Fibroblast of lung (primary cell): ENCODE measurements around the gene PPP2R2D. TPM values are rescaled to one million over a fixed set of nuclear protein-coding genes. Genes with fewer than 3 reads are reported as not detected.

ENCODE experiments used
- DNase-seq, 2 donors: peaks; one replicate each; pipeline versions ENCODE4 v3.0.0 to v3.0.0-alpha.2; 2010; ENCODE audit warnings: low read depth in 2 of 2
- H2AFZ ChIP-seq: 2 replicates; pipeline ENCODE4 v1.5.1; 2012; ENCODE audit warnings: low read length, control low read depth, inconsistent platforms
- H3K27ac ChIP-seq: 2 replicates; pipeline ENCODE4 v1.5.1; 2011; ENCODE audit warnings: low read length, control low read depth; ENCODE audit not compliant: insufficient read depth
- H3K27me3 ChIP-seq: 2 replicates; pipeline ENCODE4 v1.5.1; 2011; ENCODE audit warnings: mild to moderate bottlenecking, low read length; ENCODE audit not compliant: control insufficient read depth, insufficient read depth
- H3K36me3 ChIP-seq: 2 replicates; pipeline ENCODE4 v1.5.1; 2011; ENCODE audit warnings: low read length; ENCODE audit not compliant: control insufficient read depth, insufficient read depth
- H3K4me1 ChIP-seq: 2 replicates; pipeline ENCODE4 v1.5.1; 2011; ENCODE audit warnings: low read length; ENCODE audit not compliant: control insufficient read depth, insufficient read depth; ENCODE audit errors: extremely low read depth
- H3K4me2 ChIP-seq: 2 replicates; pipeline ENCODE4 v1.5.1; 2011; ENCODE audit warnings: low read length, control low read depth; ENCODE audit not compliant: insufficient read depth; ENCODE audit errors: extremely low read depth
- H3K4me3 ChIP-seq, 4 experiments: fragments of 200-600 bp in 1 of 4; sonication (generic) in 1 of 4; replicated peaks in 1 of 4; 2 replicates each; pipeline ENCODE4 v1.5.1; 2011 to 2016; ENCODE audit warnings: low read length in 4 of 4, low read depth in 3 of 4, mild to moderate bottlenecking in 3 of 4, control low read depth in 2 of 4, inconsistent platforms in 1 of 4, mixed read lengths in 1 of 4; ENCODE audit not compliant: insufficient read depth in 1 of 4; ENCODE audit errors: control extremely low read depth in 1 of 4
- H3K79me2 ChIP-seq: 2 replicates; pipeline ENCODE4 v1.5.1; 2012; ENCODE audit warnings: mild to moderate bottlenecking, low read length, inconsistent platforms; ENCODE audit not compliant: control insufficient read depth, insufficient read depth
- H3K9ac ChIP-seq: 2 replicates; pipeline ENCODE4 v1.5.1; 2011; ENCODE audit warnings: mild to moderate bottlenecking, low read length, control low read depth; ENCODE audit not compliant: insufficient read depth
- H3K9me3 ChIP-seq: 2 replicates; pipeline ENCODE4 v1.5.1; 2012; ENCODE audit warnings: low read depth, low read length; ENCODE audit not compliant: control insufficient read depth, insufficient read depth
- H4K20me1 ChIP-seq: 2 replicates; pipeline ENCODE4 v1.5.1; 2011; ENCODE audit warnings: low read length; ENCODE audit not compliant: control insufficient read depth, insufficient read depth; ENCODE audit errors: extremely low read depth
- EZH2 ChIP-seq: IDR thresholded peaks from 2 replicates; pipeline ENCODE4 v1.5.1; 2012; ENCODE audit warnings: low read length, control low read depth, mild to moderate bottlenecking; ENCODE audit errors: missing control alignments
- polyA plus RNA-seq, 2 donors: library from polyadenylated mRNA; depleted of rRNA in 1 of 2; stranded (reverse) in 1 of 2; unstranded in 1 of 2; fragments of >200 nt; gene quantifications; 2 replicates each; pipeline ENCODE4 v1.2.1, GENCODE V29; 2011 to 2012; ENCODE audit warnings: missing spikeins in 1 of 2
- total RNA-seq: library from RNA; depleted of rRNA; stranded (reverse); fragments of >200 nt; gene quantifications from 2 replicates; pipeline ENCODE4 v1.2.1, GENCODE V29; 2014
- TF ChIP-seq, protein P1 (sequence below), 2 donors: IDR thresholded peaks in 1 of 2; conservative IDR thresholded peaks in 1 of 2; 1 replicate in 1 of 2; 2 replicates in 1 of 2; pipeline ENCODE4 v1.5.1; 2011 to 2012; ENCODE audit warnings: low read length in 2 of 2, control low read depth in 1 of 2, inconsistent platforms in 1 of 2, low read depth in 1 of 2, mild to moderate bottlenecking in 1 of 2

PPP2R2D gene
- total and polyA plus RNA-seq, 2 donors (not counting 1 experiment from before 2014, with no cell fraction given): 23.3 to 25.4 TPM

DNA sequence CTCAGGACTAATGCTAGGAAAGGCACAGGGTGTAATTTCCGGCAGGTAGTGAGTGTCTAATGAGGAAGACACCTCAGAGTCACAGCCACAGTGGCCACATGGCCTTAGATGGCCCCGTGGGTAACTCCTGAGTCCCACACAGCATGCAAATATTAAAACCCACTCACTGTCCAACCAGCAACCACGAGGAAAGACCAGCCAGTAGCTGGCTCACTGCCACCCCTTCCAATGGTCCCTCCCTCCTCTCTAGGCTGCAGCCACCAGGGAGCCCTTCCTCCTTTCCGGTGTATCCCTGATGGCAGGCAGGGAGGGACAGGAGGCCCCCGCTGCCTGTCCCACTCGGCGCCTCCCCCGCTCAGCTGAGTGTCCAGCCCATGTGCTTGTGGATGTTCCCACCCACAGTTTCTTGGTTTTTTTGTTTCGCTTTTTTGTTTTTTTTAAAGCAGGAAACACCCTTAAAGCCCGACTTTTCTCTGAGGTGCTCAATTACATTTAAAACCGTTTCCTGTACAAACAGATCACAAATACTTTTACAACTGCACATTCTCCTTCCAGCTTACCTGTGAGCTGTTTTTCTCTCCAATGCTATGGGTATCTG, 71.8 kb downstream of the PPP2R2D start:
- TF ChIP-seq, protein P1, sequence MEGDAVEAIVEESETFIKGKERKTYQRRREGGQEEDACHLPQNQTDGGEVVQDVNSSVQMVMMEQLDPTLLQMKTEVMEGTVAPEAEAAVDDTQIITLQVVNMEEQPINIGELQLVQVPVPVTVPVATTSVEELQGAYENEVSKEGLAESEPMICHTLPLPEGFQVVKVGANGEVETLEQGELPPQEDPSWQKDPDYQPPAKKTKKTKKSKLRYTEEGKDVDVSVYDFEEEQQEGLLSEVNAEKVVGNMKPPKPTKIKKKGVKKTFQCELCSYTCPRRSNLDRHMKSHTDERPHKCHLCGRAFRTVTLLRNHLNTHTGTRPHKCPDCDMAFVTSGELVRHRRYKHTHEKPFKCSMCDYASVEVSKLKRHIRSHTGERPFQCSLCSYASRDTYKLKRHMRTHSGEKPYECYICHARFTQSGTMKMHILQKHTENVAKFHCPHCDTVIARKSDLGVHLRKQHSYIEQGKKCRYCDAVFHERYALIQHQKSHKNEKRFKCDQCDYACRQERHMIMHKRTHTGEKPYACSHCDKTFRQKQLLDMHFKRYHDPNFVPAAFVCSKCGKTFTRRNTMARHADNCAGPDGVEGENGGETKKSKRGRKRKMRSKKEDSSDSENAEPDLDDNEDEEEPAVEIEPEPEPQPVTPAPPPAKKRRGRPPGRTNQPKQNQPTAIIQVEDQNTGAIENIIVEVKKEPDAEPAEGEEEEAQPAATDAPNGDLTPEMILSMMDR (conservative IDR thresholded peaks at IDR 0.05 in 1 of 2, IDR thresholded peaks at IDR 0.05 in 1 of 2; ENCODE audit: low read depth in 1 of 2, low read length in 2 of 2): no peak
- no peak for TF ChIP-seq EZH2
- H2AFZ ChIP-seq: no peak overlapping the region
- no peak overlapping the region for H3K27ac ChIP-seq
- no peak overlapping the region for H3K4me3 ChIP-seq
- H3K4me1 ChIP-seq: no peaks in the 10 kb centered on the region
- H3K36me3 ChIP-seq: peaks cover 18% of the 10 kb centered on the region
- H3K9ac ChIP-seq: no peak overlapping the region
- no peaks in the 10 kb centered on the region for H4K20me1 ChIP-seq
- peaks cover 58% of the 10 kb centered on the region for H3K79me2 ChIP-seq
- H3K27me3 ChIP-seq: no peaks in the 10 kb centered on the region
- H3K4me2 ChIP-seq: no peak overlapping the region
- no peaks in the 10 kb centered on the region for H3K9me3 ChIP-seq
- peak; percentile 30 to 43 for DNase-seq

DNA sequence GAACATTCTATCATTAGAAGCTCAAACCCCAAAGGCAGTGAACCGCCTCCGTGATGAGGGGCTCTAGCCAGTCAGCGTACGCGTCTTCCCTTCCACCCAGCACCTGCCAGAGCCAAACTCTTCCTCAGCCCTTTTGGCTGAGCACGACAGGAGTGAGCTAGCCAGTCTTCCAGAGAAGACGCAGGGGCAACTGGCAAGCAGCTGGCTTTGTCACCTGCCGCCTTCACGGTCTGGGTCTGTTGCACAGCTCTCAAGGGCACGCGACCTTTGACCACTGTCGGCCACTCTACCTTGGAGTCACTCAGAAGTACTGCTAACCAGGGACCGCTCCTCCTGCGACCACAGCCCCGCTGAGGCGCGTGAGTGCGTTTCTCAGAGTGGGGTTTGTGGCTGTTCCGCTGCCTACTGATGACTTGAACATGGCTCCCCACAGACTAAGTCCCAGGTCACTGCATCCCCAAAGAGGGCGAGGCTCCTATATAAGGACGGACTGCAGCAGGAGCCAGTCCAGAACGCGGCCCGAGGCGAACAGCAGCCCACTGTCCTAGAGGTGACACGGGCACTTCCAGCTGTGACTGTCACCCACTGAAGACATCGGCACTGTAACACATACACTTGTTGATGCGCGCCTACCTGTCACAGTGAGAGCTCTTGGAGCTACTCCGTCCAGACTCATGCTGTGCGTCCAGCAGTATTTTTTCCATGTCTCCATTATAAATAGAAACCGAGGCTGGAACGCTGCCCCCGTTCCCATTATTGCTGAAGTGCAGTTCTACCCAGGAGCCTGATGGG, 72.5 kb downstream of the PPP2R2D start:
- DNase-seq: no peak
- Histone ChIP-seq H3K79me2 (peaks cover 65% of the 10 kb centered on the region), H3K27me3 (no peaks in the 10 kb centered on the region), H2AFZ (no peak overlapping the region), H3K9ac (no peak overlapping the region), H3K36me3 (peaks cover 18% of the 10 kb centered on the region), H3K4me1 (no peaks in the 10 kb centered on the region), H3K4me3 (no peak overlapping the region), H4K20me1 (no peaks in the 10 kb centered on the region), H3K4me2 (no peak overlapping the region), H3K27ac (no peak overlapping the region), H3K9me3 (no peaks in the 10 kb centered on the region)
- TF ChIP-seq, protein P1 (conservative IDR thresholded peaks at IDR 0.05 in 1 of 2, IDR thresholded peaks at IDR 0.05 in 1 of 2; ENCODE audit: low read depth in 1 of 2, low read length in 2 of 2): no peak
- TF ChIP-seq EZH2: no peak

DNA sequence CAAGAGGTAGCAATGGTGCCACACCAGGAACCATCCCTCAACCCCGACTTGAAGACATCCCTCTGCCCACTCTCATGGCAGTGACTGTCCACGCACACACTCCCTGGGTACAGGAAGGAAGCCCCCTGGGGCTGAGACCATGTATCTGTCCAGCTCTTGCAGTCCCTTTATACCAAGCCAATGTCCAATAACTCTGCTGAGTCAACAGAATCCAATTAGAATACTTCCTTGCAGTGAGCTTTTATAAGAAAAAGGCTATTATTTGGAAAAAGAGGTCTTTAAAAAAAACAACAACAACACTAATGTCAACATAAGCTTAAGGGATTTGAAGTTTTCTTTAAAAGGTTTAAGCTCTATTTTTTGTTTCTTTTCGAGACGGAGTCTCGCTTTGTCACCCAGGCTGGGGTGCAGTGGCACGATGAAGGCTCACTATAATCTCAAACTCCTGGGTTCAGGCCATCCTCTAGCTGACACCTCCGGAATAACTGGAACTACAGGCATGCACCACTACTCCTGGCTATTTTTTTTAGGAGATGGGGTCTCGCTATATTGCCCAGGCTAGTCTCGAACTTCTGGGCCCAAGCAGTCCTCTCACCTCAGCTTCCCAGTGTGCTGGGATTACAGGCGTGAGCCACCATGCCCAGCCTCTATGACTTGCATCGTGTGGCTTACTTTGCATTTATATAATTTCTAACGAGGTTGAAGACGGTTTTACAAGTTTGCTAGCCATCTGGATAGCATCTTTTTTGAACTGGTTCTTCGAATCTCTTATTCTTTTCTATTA, 73.4 kb downstream of the PPP2R2D start:
- no peak overlapping the region for H3K27ac ChIP-seq
- DNase-seq: no peak
- H3K9me3 ChIP-seq: no peaks in the 10 kb centered on the region
- H2AFZ ChIP-seq: no peak overlapping the region
- no peak overlapping the region for H3K4me3 ChIP-seq
- peaks cover under 1% of the 10 kb centered on the region for H3K4me1 ChIP-seq
- peaks cover 74% of the 10 kb centered on the region for H3K79me2 ChIP-seq
- peaks cover 15% of the 10 kb centered on the region for H3K36me3 ChIP-seq
- no peak overlapping the region for H3K9ac ChIP-seq
- H4K20me1 ChIP-seq: no peaks in the 10 kb centered on the region
- no peak for TF ChIP-seq EZH2
- TF ChIP-seq, protein P1 (conservative IDR thresholded peaks at IDR 0.05 in 1 of 2, IDR thresholded peaks at IDR 0.05 in 1 of 2; ENCODE audit: low read depth in 1 of 2, low read length in 2 of 2): no peak
- no peaks in the 10 kb centered on the region for H3K27me3 ChIP-seq
- no peak overlapping the region for H3K4me2 ChIP-seq
